Keratinocyte (primary cell): ENCODE measurements around the gene SATB2.

Experiments
- CTCF ChIP-seq, 3 experiments: IDR thresholded peaks in 1 of 3; conservative IDR thresholded peaks in 1 of 3; optimal IDR thresholded peaks in 1 of 3; 2 replicates in 2 of 3; 3 replicates in 1 of 3; pipeline versions ENCODE3 to v1.5.1; 2011; ENCODE audit warnings: low read length in 3 of 3, mild to moderate bottlenecking in 3 of 3, moderate library complexity in 2 of 3, control low read depth in 1 of 3, inconsistent platforms in 1 of 3; ENCODE audit not compliant: insufficient read depth in 2 of 3; ENCODE audit errors: extremely low read depth in 1 of 3
- EZH2 ChIP-seq: IDR thresholded peaks from one replicate; pipeline ENCODE4 v1.6.1; 2012; ENCODE audit warnings: inconsistent platforms, mild to moderate bottlenecking, low read length, moderate library complexity

- TF ChIP-seq EZH2 (no peak), CTCF (optimal IDR thresholded peaks at IDR 0.05 in 1 of 3, IDR thresholded peaks at IDR 0.05 in 1 of 3, conservative IDR thresholded peaks at IDR 0.05 in 1 of 3; ENCODE audit: extremely low read depth in 1 of 3, insufficient read depth in 2 of 3, low read length in 3 of 3) (no peak)
Observed at GRCh38 chr2:199388728-199389268, 68.9 kb downstream of the SATB2 start.
